Stimulated activated CD8-positive, alpha-beta memory T cell treated with anti-CD3 and anti-CD28 coated beads, Interleukin-15, amount 100 ng/mL, for 48 hours (primary cell): ENCODE results near the gene RPUSD4.

Experiments
- DNase-seq, 2 donors: peaks; one replicate each; pipeline ENCODE4 v3.0.0-alpha.2; 2020; ENCODE audit warnings: low read depth in 2 of 2

The RPUSD4 gene

DNA sequence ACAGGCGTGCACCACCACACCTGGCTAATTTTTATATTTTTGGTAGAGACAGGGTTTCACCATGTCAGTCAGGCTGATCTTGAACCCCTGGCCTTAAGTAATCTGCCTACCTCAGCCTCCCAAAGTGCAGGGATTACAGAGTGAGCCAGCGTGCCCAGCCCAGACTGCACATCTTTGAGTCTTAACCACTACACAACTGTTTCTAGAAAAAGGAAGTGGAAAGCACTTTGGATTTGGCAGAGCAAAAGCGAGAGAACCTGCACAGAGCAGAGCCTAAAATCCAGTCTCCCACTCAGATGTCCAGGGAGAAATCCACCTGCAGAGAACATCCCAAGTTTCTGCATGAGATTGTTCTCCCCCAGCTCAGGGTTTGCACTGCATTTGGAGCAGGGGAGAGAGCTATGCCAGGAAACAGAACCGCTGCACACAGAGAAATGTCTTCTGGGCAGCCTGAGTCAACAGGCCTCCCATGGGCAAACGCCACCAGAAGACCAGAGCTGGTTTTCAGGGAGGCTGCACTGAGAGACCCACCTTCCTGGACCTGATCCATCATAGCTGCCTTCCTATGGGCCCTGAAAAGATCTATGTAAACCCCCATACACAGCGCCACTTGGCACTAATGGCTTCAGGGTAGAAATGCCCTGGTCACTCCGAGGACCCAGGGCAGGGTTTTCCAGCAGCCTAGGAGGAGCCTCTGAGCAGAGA lies 54.0 kb downstream of the RPUSD4 start:
- DNase-seq: no peak

DNA sequence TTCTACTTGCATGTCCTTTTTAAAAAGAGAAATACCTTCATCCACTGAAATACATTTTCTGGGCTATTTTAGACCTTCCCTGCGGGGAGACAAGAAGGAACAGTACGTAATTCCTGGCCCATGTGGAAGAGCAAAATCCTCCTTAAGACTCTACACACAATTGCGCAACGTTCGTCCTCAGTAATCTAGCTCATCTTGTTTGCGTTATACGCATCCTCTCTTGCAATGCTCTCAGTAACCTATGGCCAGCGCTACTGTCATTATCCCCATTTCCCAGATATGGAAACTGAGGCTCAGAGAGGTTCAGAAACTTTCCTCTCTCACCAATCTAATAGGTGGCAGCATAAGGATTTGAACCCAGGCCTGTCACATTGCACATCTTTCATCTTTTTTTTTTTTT lies 54.6 kb downstream of the RPUSD4 start:
- no peak for DNase-seq

DNA sequence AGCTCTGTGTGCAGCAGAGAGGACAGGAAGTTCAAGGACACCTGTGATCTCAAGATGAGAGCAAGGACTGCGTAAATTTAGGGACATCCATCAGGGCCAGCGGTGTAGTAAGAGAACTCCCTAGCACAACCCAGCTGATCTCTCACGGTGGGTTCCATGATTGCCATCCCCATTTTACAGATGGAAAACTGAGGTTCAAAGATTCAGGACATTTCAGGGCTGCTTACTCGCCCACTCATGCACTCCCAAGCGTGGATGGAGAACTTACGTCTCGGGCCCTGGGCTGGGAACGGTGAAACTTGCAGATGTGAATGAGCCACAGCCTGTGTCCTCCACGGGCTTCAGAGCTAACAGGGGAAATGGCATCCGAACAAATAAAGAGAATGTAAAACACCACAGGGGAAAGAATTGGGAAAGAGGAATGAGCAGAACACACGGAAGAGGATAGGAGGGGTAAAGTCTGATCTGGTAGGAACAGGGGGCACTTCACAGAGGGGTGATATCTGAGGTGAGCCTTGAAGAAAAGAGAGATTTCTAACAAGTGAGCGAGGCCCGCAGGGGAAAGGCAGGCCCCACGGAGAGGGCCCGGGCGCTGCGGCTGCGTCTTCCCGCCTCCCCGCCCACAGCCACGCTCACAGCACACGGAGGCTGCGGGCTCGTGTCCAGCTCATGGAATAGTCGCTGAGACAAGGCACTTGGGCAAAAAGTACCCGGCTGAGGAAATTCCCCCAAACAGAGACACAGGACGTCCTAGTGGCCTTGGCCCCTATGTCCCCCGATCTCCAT lies 55.9 kb downstream of the RPUSD4 start:
- no peak for DNase-seq

DNA sequence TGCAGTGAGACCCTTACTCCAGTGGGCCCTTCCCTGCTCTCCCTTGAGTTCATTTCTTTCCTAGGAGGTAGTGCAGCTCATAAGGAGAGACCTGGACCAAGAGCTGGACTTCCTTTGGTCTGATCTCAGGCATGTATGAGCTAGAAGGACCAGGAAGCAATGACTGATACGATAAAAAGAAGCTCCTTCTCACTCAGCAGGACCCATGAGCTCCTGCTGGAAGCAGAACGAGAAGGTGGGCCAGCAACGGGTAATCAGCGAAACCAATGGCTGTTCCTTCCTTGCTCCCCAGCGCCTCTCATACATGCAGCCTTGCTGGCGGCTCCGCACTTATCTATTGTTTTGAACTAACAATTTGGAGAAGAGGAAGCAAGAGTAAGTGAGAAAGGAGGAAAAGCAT lies 56.8 kb downstream of the RPUSD4 start:
- DNase-seq: no peak

DNA sequence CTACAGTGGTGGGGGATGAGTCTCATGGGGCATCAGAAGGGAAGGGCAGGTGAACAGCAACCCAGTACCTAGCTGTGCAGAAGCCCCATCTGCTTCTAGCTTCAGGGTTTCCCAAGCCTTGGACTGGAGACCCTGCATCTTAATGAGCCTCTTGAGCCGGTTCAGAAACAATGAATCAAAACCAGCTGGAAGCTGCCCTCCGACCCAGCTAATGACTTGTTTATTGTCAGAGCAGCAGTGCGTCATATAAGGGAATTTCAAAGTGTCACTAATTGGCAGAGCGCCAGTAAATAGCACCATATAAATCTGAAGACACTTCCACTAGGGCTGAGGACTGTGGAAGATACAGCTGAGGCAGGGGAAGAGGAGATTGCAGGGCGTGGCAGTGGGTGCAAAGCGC lies 57.5 kb downstream of the RPUSD4 start:
- DNase-seq: no peak

DNA sequence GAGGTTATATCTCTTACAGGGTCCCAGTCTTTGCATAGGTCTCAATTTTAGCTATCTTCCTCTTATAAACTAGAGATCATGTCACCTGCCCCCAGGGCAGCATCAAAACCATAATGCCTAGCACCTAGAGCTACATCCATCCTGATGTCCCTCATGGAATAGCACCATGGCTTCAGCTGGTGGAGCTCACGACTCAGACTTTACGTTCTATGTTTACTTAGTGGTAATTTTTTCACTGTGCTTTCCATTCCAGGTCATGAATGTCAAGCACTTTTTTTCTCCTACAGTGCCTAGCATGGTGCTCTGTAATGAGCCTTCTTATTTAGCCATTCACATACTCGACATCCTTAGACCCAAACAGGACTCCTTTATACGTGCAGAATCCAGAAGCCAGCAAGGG lies 58.4 kb downstream of the RPUSD4 start:
- DNase-seq: no peak

DNA sequence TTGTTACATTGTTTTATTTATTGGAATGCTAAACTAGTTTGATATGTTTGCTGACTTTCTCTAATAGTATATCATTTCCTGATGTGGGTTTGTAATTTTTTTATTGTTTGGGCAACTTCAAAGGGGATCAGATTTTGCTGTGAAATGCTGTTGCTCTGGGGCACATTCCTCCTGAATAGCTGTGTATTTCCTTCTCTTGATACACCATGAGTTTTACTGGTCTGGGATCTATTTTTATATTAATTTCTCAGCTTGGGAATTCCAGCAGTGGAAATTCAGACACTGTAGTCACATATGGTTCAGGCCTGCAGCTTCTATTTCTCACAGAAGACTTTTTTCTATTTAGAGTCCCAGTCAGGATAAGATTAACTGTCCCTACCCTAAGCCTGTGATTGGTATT lies 58.9 kb downstream of the RPUSD4 start:
- no peak for DNase-seq

DNA sequence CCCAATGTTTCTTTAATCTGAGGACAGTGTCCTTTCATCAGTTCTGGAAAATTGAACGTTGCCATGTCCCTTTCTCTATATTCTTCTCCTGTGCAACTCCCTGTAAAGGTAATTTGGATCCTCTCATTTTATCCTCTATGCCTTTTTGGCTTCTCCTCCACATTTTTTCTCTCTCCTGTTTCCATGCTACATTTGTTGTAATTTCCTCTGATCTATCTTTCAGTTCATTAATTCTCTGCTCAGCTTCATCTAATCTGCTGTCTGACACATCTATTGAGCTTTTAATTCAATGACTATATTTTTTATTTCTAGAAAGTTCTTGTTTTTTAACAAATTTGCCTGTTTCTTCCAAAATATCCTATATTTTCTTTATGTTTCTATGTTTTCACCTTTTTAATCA lies 59.3 kb downstream of the RPUSD4 start:
- DNase-seq: no peak
